ENCODE measurements around the gene ALDH2. TPM values are rescaled to one million over a fixed set of nuclear protein-coding genes. Genes with fewer than 3 reads are reported as not detected.
"Not testable (repeated sequence)": the region's sequence is repeated elsewhere in the genome, so short reads cannot be mapped to it uniquely, and the experiment has no call there.

ALDH2 gene
- total RNA-seq, 4 donors from 2014 or later: 111 to 156 (median 130) TPM

- no peaks in the 10 kb centered on the region for H3K4me1 ChIP-seq
- peak; percentile 81 to 89 for DNase-seq (ENCODE audit: low spot score in 2 of 2)
- peaks cover 40% of the 10 kb centered on the region for H3K36me3 ChIP-seq
- H3K4me3 ChIP-seq: no peak overlapping the region
- H3K27me3 ChIP-seq: no peaks in the 10 kb centered on the region
- TF ChIP-seq POLR2AphosphoS5 (IDR thresholded peaks at IDR 0.05): peak in 1 of 3 donors; percentile 11
- no peak for TF ChIP-seq POLR2A (IDR thresholded peaks at IDR 0.05)
- no peak for TF ChIP-seq EP300 (IDR thresholded peaks at IDR 0.05)
- peak; percentile 65 to 74 for TF ChIP-seq CTCF (IDR thresholded peaks at IDR 0.05)
- H3K9me3 ChIP-seq: no peaks in the 10 kb centered on the region
- 14% methylated on average over 13 of the region's 13 CpGs for WGBS
- no peak overlapping the region for H3K27ac ChIP-seq
Measured at GRCh38 chr12:111812881-111813741, 46.4 kb downstream of the ALDH2 start.

GRCh38 chr12:111816065-111816615 lies 49.4 kb downstream of the ALDH2 start:
- no peak overlapping the region for H3K27ac ChIP-seq
- WGBS: 74% methylated on average over 6 of the region's 6 CpGs
- no peak for DNase-seq (ENCODE audit: low spot score in 2 of 2)
- peaks cover 9% of the 10 kb centered on the region for H3K4me1 ChIP-seq
- TF ChIP-seq CTCF (IDR thresholded peaks at IDR 0.05) (no peak), POLR2AphosphoS5 (IDR thresholded peaks at IDR 0.05) (no peak), EP300 (IDR thresholded peaks at IDR 0.05) (no peak), POLR2A (IDR thresholded peaks at IDR 0.05) (no peak)
- peaks cover 9% of the 10 kb centered on the region for H3K36me3 ChIP-seq
- no peak overlapping the region for H3K4me3 ChIP-seq
- H3K27me3 ChIP-seq: no peaks in the 10 kb centered on the region
- H3K9me3 ChIP-seq: no peaks in the 10 kb centered on the region

- H3K4me3 ChIP-seq; H3K9me3 ChIP-seq; H3K4me1 ChIP-seq; H3K27ac ChIP-seq; H3K27me3 ChIP-seq; H3K36me3 ChIP-seq; DNase-seq (ENCODE audit: low spot score in 2 of 2): not testable (repeated sequence)
- 83% methylated on average over 3 of the region's 3 CpGs for WGBS
Measured at GRCh38 chr12:111816898-111817297, 50.2 kb downstream of the ALDH2 start.

GRCh38 chr12:111818340-111818739 lies 51.6 kb downstream of the ALDH2 start:
- Histone ChIP-seq H3K9me3 (no peaks in the 10 kb centered on the region), H3K4me1 (peaks cover 9% of the 10 kb centered on the region), H3K27ac (no peak overlapping the region), H3K4me3 (no peak overlapping the region), H3K36me3 (no peaks in the 10 kb centered on the region), H3K27me3 (no peaks in the 10 kb centered on the region)
- 93% methylated on average over 6 of the region's 8 CpGs for WGBS
- no peak for DNase-seq (ENCODE audit: low spot score in 2 of 2)
- TF ChIP-seq CTCF (IDR thresholded peaks at IDR 0.05) (no peak), EP300 (IDR thresholded peaks at IDR 0.05) (no peak)

GRCh38 chr12:111819191-111820158 lies 52.7 kb downstream of the ALDH2 start:
- H3K4me1 ChIP-seq: peaks cover 9% of the 10 kb centered on the region
- no peaks in the 10 kb centered on the region for H3K36me3 ChIP-seq
- WGBS: 33% methylated on average over 6 of the region's 6 CpGs
- TF ChIP-seq POLR2A (IDR thresholded peaks at IDR 0.05) (no peak), POLR2AphosphoS5 (IDR thresholded peaks at IDR 0.05) (no peak), EP300 (IDR thresholded peaks at IDR 0.05) (no peak), CTCF (IDR thresholded peaks at IDR 0.05) (no peak)
- no peak overlapping the region for H3K27ac ChIP-seq
- H3K9me3 ChIP-seq: no peaks in the 10 kb centered on the region
- DNase-seq (ENCODE audit: low spot score in 2 of 2): no peak
- no peak overlapping the region for H3K4me3 ChIP-seq
- H3K27me3 ChIP-seq: no peaks in the 10 kb centered on the region

GRCh38 chr12:111820828-111821227 lies 54.1 kb downstream of the ALDH2 start:
- not testable (repeated sequence) for H3K27me3 ChIP-seq; H3K4me1 ChIP-seq; H3K27ac ChIP-seq; DNase-seq (ENCODE audit: low spot score in 2 of 2); H3K9me3 ChIP-seq; H3K4me3 ChIP-seq; H3K36me3 ChIP-seq
- 90% methylated on average over 8 of the region's 8 CpGs for WGBS
